CD14-positive monocyte (primary cell): Measurements from ENCODE around the gene ZNF500. TPM values are rescaled to one million over a fixed set of nuclear protein-coding genes. Genes with fewer than 3 reads are reported as not detected.

Experiments
- DNase-seq, 3 donors: peaks; one replicate each; pipeline ENCODE4 v3.0.0-alpha.2; 2011 to 2022
- H2AFZ ChIP-seq: 2 replicates; pipeline ENCODE4 v1.6.0; 2012; ENCODE audit warnings: mild to moderate bottlenecking, low read depth, low read length, inconsistent platforms; ENCODE audit not compliant: insufficient read depth, poor library complexity, severe bottlenecking
- H3K27ac ChIP-seq, 2 donors: 1 replicate in 1 of 2; 2 replicates in 1 of 2; pipeline ENCODE4 v1.5.1; 2012 to 2013; ENCODE audit warnings: low read length in 2 of 2, control low read depth in 1 of 2, inconsistent platforms in 1 of 2, low read depth in 1 of 2, mild to moderate bottlenecking in 1 of 2
- H3K27me3 ChIP-seq, 2 donors: one replicate each; pipeline versions ENCODE4 v1.6.0 to v1.6.1; 2011 to 2013; ENCODE audit warnings: low read length in 2 of 2; ENCODE audit not compliant: control insufficient read depth in 2 of 2, insufficient read depth in 2 of 2
- H3K36me3 ChIP-seq, 2 donors: replicated peaks in 1 of 2; 1 replicate in 1 of 2; 2 replicates in 1 of 2; pipeline versions ENCODE4 v1.5.1 to v1.6.1; 2012 to 2013; ENCODE audit warnings: low read length in 2 of 2, control low read depth in 1 of 2, inconsistent platforms in 1 of 2, mild to moderate bottlenecking in 1 of 2; ENCODE audit not compliant: insufficient read depth in 2 of 2, control insufficient read depth in 1 of 2
- H3K4me1 ChIP-seq, 2 donors: 1 replicate in 1 of 2; 2 replicates in 1 of 2; pipeline versions ENCODE4 v1.5.1 to v1.6.1; 2012 to 2013; ENCODE audit warnings: low read length in 2 of 2, control low read depth in 1 of 2, inconsistent platforms in 1 of 2, mild to moderate bottlenecking in 1 of 2, moderate library complexity in 1 of 2; ENCODE audit not compliant: insufficient read depth in 2 of 2, control insufficient read depth in 1 of 2
- H3K4me2 ChIP-seq: replicated peaks from 2 replicates; pipeline ENCODE3; 2012; ENCODE audit warnings: low read length, moderate library complexity, mild to moderate bottlenecking; ENCODE audit not compliant: poor library complexity, severe bottlenecking; ENCODE audit errors: extremely low read depth
- H3K4me3 ChIP-seq, 3 experiments: fragments of 200-600 bp in 1 of 3; sonication (generic) in 1 of 3; replicated peaks in 1 of 3; 1 replicate in 2 of 3; 2 replicates in 1 of 3; pipeline ENCODE4 v1.5.1; 2011 to 2013; ENCODE audit warnings: low read length in 3 of 3, mild to moderate bottlenecking in 3 of 3, control low read depth in 2 of 3, low read depth in 2 of 3, inconsistent platforms in 1 of 3, moderate library complexity in 1 of 3
- H3K79me2 ChIP-seq: 2 replicates; pipeline ENCODE4 v1.6.0; 2012; ENCODE audit warnings: mild to moderate bottlenecking, control low read depth, inconsistent platforms, low read length, moderate library complexity; ENCODE audit not compliant: insufficient read depth
- H3K9ac ChIP-seq: 2 replicates; pipeline ENCODE4 v1.6.0; 2017; ENCODE audit warnings: low read length, mild to moderate bottlenecking; ENCODE audit not compliant: insufficient read depth, poor library complexity, severe bottlenecking
- H3K9me3 ChIP-seq, 2 donors: replicated peaks in 1 of 2; 1 replicate in 1 of 2; 2 replicates in 1 of 2; pipeline versions ENCODE4 v1.5.1 to v1.6.1; 2012 to 2013; ENCODE audit warnings: low read length in 2 of 2, control low read depth in 1 of 2; ENCODE audit not compliant: control insufficient read depth in 1 of 2, insufficient read depth in 1 of 2
- H4K20me1 ChIP-seq: 2 replicates; pipeline ENCODE4 v1.6.0; 2012; ENCODE audit warnings: mild to moderate bottlenecking, low read length, control low read depth, moderate library complexity; ENCODE audit not compliant: insufficient read depth
- H3K27ac Mint-ChIP-seq, 7 donors: one replicate each; pipeline ENCODE4 v1.8.0; 2020; ENCODE audit warnings: mild to moderate bottlenecking in 7 of 7, mixed read lengths in 7 of 7, moderate library complexity in 6 of 7, inconsistent platforms in 2 of 7
- H3K27me3 Mint-ChIP-seq, 3 donors: one replicate each; pipeline ENCODE4 v1.8.0; 2021 to 2022; ENCODE audit warnings: low read depth in 3 of 3, mild to moderate bottlenecking in 3 of 3, mixed read lengths in 3 of 3, moderate library complexity in 3 of 3, inconsistent platforms in 1 of 3
- H3K36me3 Mint-ChIP-seq, 2 donors: one replicate each; pipeline ENCODE4 v1.8.0; 2020; ENCODE audit warnings: mixed read lengths in 2 of 2, inconsistent platforms in 1 of 2, mild to moderate bottlenecking in 1 of 2
- H3K4me1 Mint-ChIP-seq: one replicate; pipeline ENCODE4 v1.8.0; 2020; ENCODE audit warnings: mild to moderate bottlenecking, mixed read lengths
- H3K4me3 Mint-ChIP-seq, 2 donors: one replicate each; pipeline ENCODE4 v1.8.0; 2020; ENCODE audit warnings: mild to moderate bottlenecking in 2 of 2, mixed read lengths in 2 of 2, moderate library complexity in 1 of 2
- H3K9me3 Mint-ChIP-seq, 7 donors: one replicate each; pipeline ENCODE4 v1.8.0; 2020 to 2022; ENCODE audit warnings: mixed read lengths in 7 of 7, mild to moderate bottlenecking in 6 of 7, moderate library complexity in 6 of 7, inconsistent platforms in 2 of 7
- CTCF ChIP-seq: fragments of 200-600 bp; IDR thresholded peaks from one replicate; pipeline ENCODE4 v1.8.0; 2022; ENCODE audit warnings: antibody characterized with exemption, mild to moderate bottlenecking
- WGBS: methylation state at CpG from one replicate; pipeline ENCODE4 v1.1.5; 2013; ENCODE audit warnings: missing lambda C conversion rate; ENCODE audit not compliant: insufficient coverage; 5-methylcytosine and 5-hydroxymethylcytosine counted together
- intact Hi-C, 2 donors: fragments of 100-400 bp; cut with micrococcal nuclease; formaldehyde crosslinking; loops; one replicate each; pipeline versions ENCODE4 v1.15.0 to v1.15.1; 2023
- polyA plus RNA-seq, 3 donors: library from polyadenylated mRNA; depleted of rRNA in 1 of 3; unstranded in 2 of 3; stranded (reverse) in 1 of 3; fragments of 300-500 nt in 2 of 3; fragments of >200 nt in 1 of 3; fragmentation: Illumina TruSeq in 2 of 3; gene quantifications; 1 replicate in 2 of 3; 2 replicates in 1 of 3; pipeline ENCODE4 v1.2.3, GENCODE V29; 2012 to 2021

ZNF500 gene
- polyA plus RNA-seq, 3 donors, result 2.4 to 5.6 (median 5.2) TPM

DNA sequence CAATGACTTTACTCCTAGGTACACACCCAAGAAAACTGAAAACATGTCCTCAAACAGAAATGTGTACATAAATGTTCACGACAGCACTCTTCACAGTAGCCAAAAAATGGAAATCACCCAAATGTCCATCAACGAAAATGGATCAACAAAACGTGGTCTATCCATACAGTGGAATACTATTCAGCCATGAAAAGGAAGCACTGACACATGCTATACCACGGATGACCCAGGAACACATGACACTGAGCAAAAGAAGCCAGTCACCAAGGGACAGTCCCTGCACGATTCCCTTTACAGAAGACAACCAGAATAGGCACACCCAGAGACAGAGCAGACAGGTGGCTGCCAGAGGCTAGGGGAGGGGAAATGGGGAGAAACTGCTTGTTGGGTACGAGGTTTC is 11.3 kb downstream of the ZNF500 start:
- Mint-ChIP-seq H3K4me3 (no peak overlapping the region), H3K27me3 (peaks cover 0 to 1% (median 0%) of the 10 kb centered on the region in 3 donors), H3K4me1 (no peaks in the 10 kb centered on the region), H3K36me3 (peaks cover 77 to 92% of the 10 kb centered on the region in 2 donors), H3K27ac (no peak overlapping the region), H3K9me3 (peaks cover 5 to 11% (median 8%) of the 10 kb centered on the region in 7 donors)
- H3K27me3 ChIP-seq, result no peaks in the 10 kb centered on the region
- peaks cover 0 to 6% of the 10 kb centered on the region in 2 donors for H3K9me3 ChIP-seq
- intact Hi-C loops, result no loop called here
- no peak overlapping the region for H2AFZ ChIP-seq
- DNase-seq, result no peak
- H3K4me2 ChIP-seq, result no peak overlapping the region
- TF ChIP-seq CTCF, result no peak
- 100% methylated on average over 5 of the region's 6 CpGs for WGBS
- H3K79me2 ChIP-seq, result no peaks in the 10 kb centered on the region
- no peak overlapping the region for H3K9ac ChIP-seq
- peaks cover 73 to 91% of the 10 kb centered on the region in 2 donors for H3K36me3 ChIP-seq
- H3K4me3 ChIP-seq, result no peak overlapping the region
- H3K27ac ChIP-seq, result no peak overlapping the region
- H3K4me1 ChIP-seq, result no peaks in the 10 kb centered on the region
- no peaks in the 10 kb centered on the region for H4K20me1 ChIP-seq

- no peak overlapping the region for H2AFZ ChIP-seq
- no peak overlapping the region for H3K4me3 ChIP-seq
- no CpG with 5 or more reads among the region's 4 CpGs for WGBS
- no peaks in the 10 kb centered on the region for H3K27me3 ChIP-seq
- H3K79me2 ChIP-seq, result no peaks in the 10 kb centered on the region
- H3K27ac ChIP-seq, result no peak overlapping the region
- H3K4me1 ChIP-seq, result no peaks in the 10 kb centered on the region
- intact Hi-C loops, result no loop called here
- peaks cover 0 to 6% of the 10 kb centered on the region in 2 donors for H3K9me3 ChIP-seq
- H3K9ac ChIP-seq, result no peak overlapping the region
- Mint-ChIP-seq H3K27me3 (peaks cover 0 to under 1% (median 0%) of the 10 kb centered on the region in 3 donors), H3K36me3 (peaks cover 69 to 89% of the 10 kb centered on the region in 2 donors), H3K4me1 (no peaks in the 10 kb centered on the region), H3K9me3 (peaks cover 5 to 11% (median 8%) of the 10 kb centered on the region in 7 donors), H3K27ac (no peak overlapping the region), H3K4me3 (no peak overlapping the region)
- no peak for DNase-seq
- no peak for TF ChIP-seq CTCF
- H3K36me3 ChIP-seq, result peaks cover 70 to 91% of the 10 kb centered on the region in 2 donors
- no peaks in the 10 kb centered on the region for H4K20me1 ChIP-seq
- no peak overlapping the region for H3K4me2 ChIP-seq
Observed at GRCh38 chr16:4754865-4755264, 12.1 kb downstream of the ZNF500 start.
